Kidney (tissue), 14 donors: ENCODE results near the gene WNT7B. TPM values are rescaled to one million over a fixed set of nuclear protein-coding genes. Genes with fewer than 3 reads are reported as not detected.

Experiments
- DNase-seq, 5 donors: peaks; one replicate each; pipeline ENCODE4 v3.0.0-alpha.2; 2013 to 2020
- FAIRE-seq: peaks from 2 replicates; lab custom pipeline; 2012; peaks lifted over from hg19 to GRCh38; lab: Jason Lieb, UNC
- H3K27ac ChIP-seq, 2 donors: one replicate each; pipeline ENCODE4 v1.7.0; 2013; ENCODE audit warnings: low read depth in 2 of 2, low read length in 2 of 2, inconsistent platforms in 1 of 2
- H3K27me3 ChIP-seq: one replicate; pipeline ENCODE4 v1.7.1; 2013; ENCODE audit warnings: low read length, inconsistent platforms; ENCODE audit not compliant: control insufficient read depth, insufficient read depth
- H3K36me3 ChIP-seq, 3 donors: one replicate each; pipeline versions ENCODE4 v1.7.0 to v1.7.1; 2013; ENCODE audit warnings: low read length in 3 of 3, control low read depth in 1 of 3, inconsistent platforms in 1 of 3; ENCODE audit not compliant: insufficient read depth in 3 of 3, control insufficient read depth in 2 of 3
- H3K4me1 ChIP-seq, 3 donors: one replicate each; pipeline versions ENCODE4 v1.7.0 to v1.7.1; 2013; ENCODE audit warnings: low read length in 3 of 3, inconsistent platforms in 1 of 3, low read depth in 1 of 3; ENCODE audit not compliant: control insufficient read depth in 2 of 3, insufficient read depth in 2 of 3
- H3K4me3 ChIP-seq, 3 donors: one replicate each; pipeline versions ENCODE4 v1.7.0 to v1.8.1; 2013; ENCODE audit warnings: low read length in 3 of 3, control low read depth in 1 of 3, inconsistent platforms in 1 of 3
- H3K9ac ChIP-seq, 3 donors: one replicate each; pipeline versions ENCODE4 v1.7.0 to v1.7.1; 2013; ENCODE audit warnings: low read length in 3 of 3, control low read depth in 1 of 3, inconsistent platforms in 1 of 3
- H3K9me3 ChIP-seq, 3 donors: one replicate each; pipeline versions ENCODE4 v1.7.0 to v1.7.1; 2013; ENCODE audit warnings: low read length in 3 of 3, control low read depth in 1 of 3, inconsistent platforms in 1 of 3; ENCODE audit not compliant: control insufficient read depth in 2 of 3, insufficient read depth in 1 of 3
- intact Hi-C: fragments of 100-400 bp; cut with DNase I; formaldehyde crosslinking; loops from one replicate; pipeline ENCODE4 v1.11.1; 2022
- polyA plus RNA-seq: library from polyadenylated mRNA; stranded (reverse); fragments of 350-450 nt; fragmentation: Illumina TruSeq; extraction: RNeasy Lipid Tissue Mini Kit (QIAGEN cat#74804); gene quantifications from one replicate; pipeline ENCODE4 v1.2.3, GENCODE V29; 2014; ENCODE audit warnings: low read depth, low replicate concordance; ENCODE audit not compliant: insufficient read depth
- total RNA-seq: library from RNA; stranded (reverse); fragmentation: NEBNext Ultra II Directional; extraction: Animal tissue kit (Norgen Biotek cat#: 25700); gene quantifications from one replicate; pipeline ENCODE4 v1.2.1, GENCODE V29; 2021
- TF ChIP-seq, protein P1 (sequence below): IDR thresholded peaks from 3 replicates; pipeline ENCODE4 v1.5.1; 2012; ENCODE audit warnings: mild to moderate bottlenecking, moderate library complexity, borderline replicate concordance; ENCODE audit not compliant: insufficient read depth; ENCODE audit errors: extremely low read depth
- donor health status: control.
- donor health status: control.
- donor health status: control.
- donor health status: control.
- donor health status: control.
- donor health status: DM: yes; HTN: yes; CAD: no.
- donor health status: Normal renal cell carcinoma (clear cell type).

The WNT7B gene
- total and polyA plus RNA-seq, 2 donors from 2014 or later: 1.6 to 2.4 TPM

DNA sequence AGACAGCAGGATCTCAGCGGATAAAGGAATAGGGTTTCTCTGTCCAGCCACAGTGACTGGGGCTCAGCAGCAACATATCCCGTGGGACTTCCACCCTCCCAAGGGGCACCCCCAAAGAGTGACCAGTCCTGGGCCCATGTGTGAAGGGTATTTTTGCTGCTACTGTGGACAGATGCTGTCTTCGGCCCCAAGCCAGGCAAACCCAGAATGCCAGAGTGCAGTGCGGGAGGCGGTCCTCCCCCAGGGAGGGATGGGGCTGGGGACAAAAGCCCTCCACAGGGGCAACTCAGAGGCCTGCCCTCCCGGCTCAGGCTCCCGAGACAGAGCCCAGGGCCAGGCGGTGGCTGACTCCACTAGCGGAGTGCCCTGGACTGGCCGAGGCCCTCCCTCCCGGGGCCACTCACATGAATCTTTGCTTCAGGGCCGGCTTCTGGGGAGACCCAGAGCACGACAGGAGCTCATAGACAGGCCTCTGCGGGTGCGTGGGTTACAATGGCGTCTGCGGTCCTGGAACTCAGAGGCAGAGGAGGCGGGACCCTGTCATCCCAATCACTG lies 34.7 kb upstream of the WNT7B start:
- Histone ChIP-seq H3K9ac (peak overlapping the region in 1 of 3 donors; percentile 77), H3K4me3 (no peak overlapping the region), H3K36me3 (no peaks in the 10 kb centered on the region), H3K4me1 (peaks cover 0 to 41% (median 28%) of the 10 kb centered on the region in 3 donors), H3K9me3 (peaks cover 0 to 8% (median 0%) of the 10 kb centered on the region in 3 donors), H3K27ac (peak overlapping the region; percentile 88 to 97), H3K27me3 (no peaks in the 10 kb centered on the region)
- intact Hi-C loops: no loop called here
- DNase-seq: peak in 2 of 5 donors; percentile 63 to 79
- FAIRE-seq: no peak
- TF ChIP-seq, protein P1, sequence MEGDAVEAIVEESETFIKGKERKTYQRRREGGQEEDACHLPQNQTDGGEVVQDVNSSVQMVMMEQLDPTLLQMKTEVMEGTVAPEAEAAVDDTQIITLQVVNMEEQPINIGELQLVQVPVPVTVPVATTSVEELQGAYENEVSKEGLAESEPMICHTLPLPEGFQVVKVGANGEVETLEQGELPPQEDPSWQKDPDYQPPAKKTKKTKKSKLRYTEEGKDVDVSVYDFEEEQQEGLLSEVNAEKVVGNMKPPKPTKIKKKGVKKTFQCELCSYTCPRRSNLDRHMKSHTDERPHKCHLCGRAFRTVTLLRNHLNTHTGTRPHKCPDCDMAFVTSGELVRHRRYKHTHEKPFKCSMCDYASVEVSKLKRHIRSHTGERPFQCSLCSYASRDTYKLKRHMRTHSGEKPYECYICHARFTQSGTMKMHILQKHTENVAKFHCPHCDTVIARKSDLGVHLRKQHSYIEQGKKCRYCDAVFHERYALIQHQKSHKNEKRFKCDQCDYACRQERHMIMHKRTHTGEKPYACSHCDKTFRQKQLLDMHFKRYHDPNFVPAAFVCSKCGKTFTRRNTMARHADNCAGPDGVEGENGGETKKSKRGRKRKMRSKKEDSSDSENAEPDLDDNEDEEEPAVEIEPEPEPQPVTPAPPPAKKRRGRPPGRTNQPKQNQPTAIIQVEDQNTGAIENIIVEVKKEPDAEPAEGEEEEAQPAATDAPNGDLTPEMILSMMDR: no peak

DNA sequence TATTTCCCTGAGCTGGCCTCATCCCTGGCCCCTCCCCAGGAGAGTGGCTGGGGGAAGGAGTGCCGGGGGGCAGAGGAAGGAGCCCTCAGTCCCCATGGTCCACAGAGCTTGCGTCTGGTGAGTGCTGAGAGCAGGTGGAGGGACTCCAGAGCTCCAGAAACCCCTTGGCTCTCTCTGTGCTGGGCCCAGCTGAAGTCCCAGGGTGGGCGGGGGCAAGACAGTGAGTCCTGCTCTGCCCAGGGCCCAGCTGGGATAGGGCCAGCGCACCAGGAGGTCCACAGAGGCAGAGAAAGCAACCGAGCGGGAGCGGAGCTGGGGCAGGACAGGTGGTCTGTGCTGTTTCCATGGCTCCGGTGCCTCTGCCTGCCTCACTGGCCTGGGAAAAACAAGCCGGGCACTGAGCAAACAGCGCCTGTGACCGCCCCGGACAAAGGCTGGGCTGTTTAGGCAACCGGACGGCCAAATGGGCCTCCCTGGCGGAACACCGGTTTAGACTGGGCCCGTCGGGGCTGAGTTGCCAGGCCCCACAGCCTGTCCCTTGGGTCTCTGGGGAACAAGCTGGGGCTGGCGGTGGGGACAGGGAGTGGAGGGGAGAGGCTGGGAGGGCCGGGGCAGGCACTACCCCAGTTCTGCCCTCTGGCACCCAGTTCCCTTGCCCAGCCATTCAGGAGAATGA lies 34.1 kb upstream of the WNT7B start:
- Histone ChIP-seq H3K36me3 (no peaks in the 10 kb centered on the region), H3K4me1 (peaks cover 0 to 47% (median 31%) of the 10 kb centered on the region in 3 donors), H3K9me3 (peaks cover 0 to 8% (median 0%) of the 10 kb centered on the region in 3 donors), H3K27me3 (no peaks in the 10 kb centered on the region), H3K4me3 (no peak overlapping the region), H3K27ac (peak overlapping the region; percentile 88 to 97), H3K9ac (peak overlapping the region in 2 of 3 donors; percentile 8 to 77)
- DNase-seq (peak; percentile 37 to 95 (median 67)), FAIRE-seq (no peak)
- intact Hi-C loops: no loop called here
- TF ChIP-seq, protein P1: no peak

DNA sequence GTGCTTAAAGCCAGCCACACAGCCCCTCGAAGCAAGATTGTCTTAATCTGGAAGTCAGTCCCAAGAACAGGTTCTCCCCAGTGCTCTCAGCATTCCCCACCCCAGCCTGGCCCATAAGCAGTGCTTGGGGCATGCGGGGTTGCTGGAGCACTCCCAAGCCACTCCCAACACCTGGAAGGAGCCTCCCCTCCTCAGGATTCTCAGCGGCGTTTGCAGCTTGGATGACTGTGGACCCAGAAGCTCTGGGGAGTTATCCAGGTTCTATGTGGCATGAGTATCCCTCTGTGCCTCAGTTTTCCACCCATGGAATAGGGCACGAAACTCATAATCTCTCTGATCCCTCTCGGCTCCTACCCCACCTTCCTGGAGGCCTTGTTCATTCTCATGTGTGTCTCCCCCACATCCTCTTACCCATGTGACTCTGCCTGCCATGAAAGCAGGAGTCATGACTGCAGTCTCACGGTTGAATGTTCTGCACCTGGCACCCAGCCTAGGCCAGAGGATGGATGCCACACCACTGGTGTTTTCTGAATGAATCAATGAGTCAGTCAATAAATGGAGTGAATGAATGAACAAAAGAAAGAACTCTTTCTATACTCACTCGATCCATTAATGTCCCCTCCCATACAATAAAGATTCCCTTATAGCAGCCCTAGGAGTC lies 33.4 kb upstream of the WNT7B start:
- no peaks in the 10 kb centered on the region for H3K36me3 ChIP-seq
- H3K27me3 ChIP-seq: no peaks in the 10 kb centered on the region
- no peak overlapping the region for H3K4me3 ChIP-seq
- intact Hi-C loops: no loop called here
- peak overlapping the region in 1 of 3 donors; percentile 16 for H3K9ac ChIP-seq
- H3K27ac ChIP-seq: peak overlapping the region; percentile 88 to 97
- H3K4me1 ChIP-seq: peaks cover 0 to 47% (median 31%) of the 10 kb centered on the region in 3 donors
- TF ChIP-seq, protein P1: no peak
- no peak for FAIRE-seq
- peaks cover 0 to 8% (median 0%) of the 10 kb centered on the region in 3 donors for H3K9me3 ChIP-seq
- DNase-seq: peak in 2 of 5 donors; percentile 37 to 89
